ENCODE measurements around the gene RFPL4AL1. TPM values are rescaled to one million over a fixed set of nuclear protein-coding genes. Genes with fewer than 3 reads are reported as not detected.

The RFPL4AL1 gene
- 0.10 to 0.29 TPM (median 0.14 TPM) in 4 of 5 replicates, not detected in the other for total RNA-seq (2022; extraction: Qiagen RNA extraction)

DNA sequence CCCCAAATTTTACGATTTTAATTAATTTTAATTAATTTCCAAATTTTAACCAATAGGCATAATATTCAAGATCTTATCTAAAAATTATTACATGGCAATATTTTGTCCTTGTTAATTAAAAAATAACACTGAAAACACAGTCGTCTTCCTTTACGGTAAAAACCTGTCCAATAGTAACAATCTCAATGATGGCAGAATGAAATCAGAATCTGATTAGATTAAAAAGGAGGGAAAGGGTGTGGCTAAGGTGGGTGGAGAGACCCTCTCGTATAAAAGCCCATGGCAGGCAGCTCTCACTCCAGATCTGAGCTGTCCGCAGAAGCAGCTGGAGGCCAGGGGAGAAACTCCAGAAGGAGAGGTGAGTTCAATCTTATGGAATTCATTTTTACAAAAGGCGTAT is at the start of gene RFPL4AL1:
Gene RFPL4AL1 (plus strand): TSS at position 301 of the 400 bp plus-strand sequence. CDS start 2,687 bp downstream, outside the sequence.

DNA sequence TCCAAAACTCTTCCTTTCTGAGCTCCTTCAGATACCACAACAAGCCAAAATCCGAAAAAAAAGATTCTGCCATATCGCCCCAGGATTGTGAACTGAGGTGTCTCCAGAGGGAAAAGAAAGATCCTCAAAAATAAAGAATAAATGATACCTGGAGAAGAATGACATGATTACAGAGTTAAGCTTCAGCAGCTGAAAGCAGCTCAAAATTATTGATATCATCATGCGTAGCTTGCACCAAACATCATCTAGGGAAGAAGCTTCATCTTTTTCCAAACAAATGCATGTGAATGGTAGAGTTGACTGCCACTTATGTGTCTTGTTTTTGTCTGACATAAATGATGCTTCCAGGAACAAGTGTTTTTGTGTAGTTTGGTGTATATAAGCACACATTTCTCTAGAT is 30.6 kb upstream of the RFPL4AL1 start, which contains the start of gene NLRP9:
Gene NLRP9 (minus strand): TSS at position 101 of the 400 bp plus-strand sequence. CDS start 28 bp downstream, at position 73.

DNA sequence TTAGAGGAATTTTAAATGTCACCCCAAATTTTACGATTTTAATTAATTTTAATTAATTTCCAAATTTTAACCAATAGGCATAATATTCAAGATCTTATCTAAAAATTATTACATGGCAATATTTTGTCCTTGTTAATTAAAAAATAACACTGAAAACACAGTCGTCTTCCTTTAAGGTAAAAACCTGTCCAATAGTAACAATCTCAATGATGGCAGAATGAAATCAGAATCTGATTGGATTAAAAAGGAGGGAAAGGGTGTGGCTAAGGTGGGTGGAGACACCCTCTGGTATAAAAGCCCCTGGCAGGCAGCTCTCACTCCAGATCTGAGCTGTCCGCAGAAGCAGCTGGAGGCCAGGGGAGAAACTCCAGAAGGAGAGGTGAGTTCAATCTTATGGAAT is 10.1 kb upstream of the RFPL4AL1 start, which contains the start of gene RFPL4A:
Gene RFPL4A (plus strand): TSS at position 301 of the 400 bp plus-strand sequence. CDS start 2,704 bp downstream, outside the sequence.

Other genes starting within 250 kb of the RFPL4AL1 start
- gene SBK2, start 232.0 kb upstream of the RFPL4AL1 start, total RNA-seq (2022; extraction: Qiagen RNA extraction) = 1.5 to 2.4 TPM (median 1.9 TPM) in 5 replicates
- gene SBK3, start 223.6 kb upstream of the RFPL4AL1 start, total RNA-seq (2022; extraction: Qiagen RNA extraction) = 1.9 to 2.2 TPM (median 2.1 TPM) in 5 replicates
- 20.8 to 35.0 TPM (median 33.5 TPM) in 5 replicates for gene ZNF579, start 188.3 kb upstream of the RFPL4AL1 start, total RNA-seq (2022; extraction: Qiagen RNA extraction)
- 20.8 to 26.0 TPM (median 24.6 TPM) in 5 replicates for gene FIZ1, start 169.6 kb upstream of the RFPL4AL1 start, total RNA-seq (2022; extraction: Qiagen RNA extraction)
- 13.9 to 20.0 TPM (median 17.7 TPM) in 5 replicates for gene ZNF524, start 168.8 kb upstream of the RFPL4AL1 start, total RNA-seq (2022; extraction: Qiagen RNA extraction)
- 7.1 to 12.5 TPM (median 12.2 TPM) in 5 replicates for gene ZNF865, start 163.5 kb upstream of the RFPL4AL1 start, total RNA-seq (2022; extraction: Qiagen RNA extraction)
- 4.4 to 6.8 TPM (median 6.4 TPM) in 5 replicates for gene ZNF784, start 144.6 kb upstream of the RFPL4AL1 start, total RNA-seq (2022; extraction: Qiagen RNA extraction)
- 26.5 to 56.4 TPM (median 52.5 TPM) in 5 replicates for gene ZNF580, start 128.1 kb upstream of the RFPL4AL1 start, total RNA-seq (2022; extraction: Qiagen RNA extraction)
- 40.1 to 50.7 TPM (median 47.5 TPM) in 5 replicates for gene ZNF581, start 125.5 kb upstream of the RFPL4AL1 start, total RNA-seq (2022; extraction: Qiagen RNA extraction)
- 15.2 to 19.4 TPM (median 16.9 TPM) in 5 replicates for gene CCDC106, start 120.9 kb upstream of the RFPL4AL1 start, total RNA-seq (2022; extraction: Qiagen RNA extraction)
- 269 to 309 TPM (median 285 TPM) in 5 replicates for gene U2AF2, start 114.1 kb upstream of the RFPL4AL1 start, total RNA-seq (2022; extraction: Qiagen RNA extraction)
- 135 to 218 TPM (median 203 TPM) in 5 replicates for gene EPN1, start 93.9 kb upstream of the RFPL4AL1 start, total RNA-seq (2022; extraction: Qiagen RNA extraction)
- not detected in 5 replicates for gene NLRP9, start 30.7 kb upstream of the RFPL4AL1 start, total RNA-seq (2022; extraction: Qiagen RNA extraction)
- gene RFPL4A, start 10.0 kb upstream of the RFPL4AL1 start, total RNA-seq (2022; extraction: Qiagen RNA extraction) = 0.48 to 1.1 TPM (median 0.80 TPM) in 5 replicates
- gene NLRP11, start 62.9 kb downstream of the RFPL4AL1 start, total RNA-seq (2022; extraction: Qiagen RNA extraction) = 0.01 to 0.03 TPM (median 0.03 TPM) in 4 of 5 replicates, not detected in the other
- gene NLRP4, start 67.4 kb downstream of the RFPL4AL1 start, total RNA-seq (2022; extraction: Qiagen RNA extraction) = 0.02 TPM in 1 of 5 replicates, not detected in the others
- not detected in 5 replicates for gene NLRP13, start 163.2 kb downstream of the RFPL4AL1 start, total RNA-seq (2022; extraction: Qiagen RNA extraction)
- gene NLRP8, start 178.7 kb downstream of the RFPL4AL1 start, total RNA-seq (2022; extraction: Qiagen RNA extraction) = not detected in 5 replicates
- gene NLRP5, start 217.7 kb downstream of the RFPL4AL1 start, total RNA-seq (2022; extraction: Qiagen RNA extraction) = 0.02 to 0.07 TPM (median 0.05 TPM) in 4 of 5 replicates, not detected in the other

Data from A549 treated with AZD2906 at 1 μM for 4 hours (cell line).